ENCODE measurements around the gene CYP2S1. TPM values are rescaled to one million over a fixed set of nuclear protein-coding genes. Genes with fewer than 3 reads are reported as not detected.

The CYP2S1 gene
- total RNA-seq, 1 donor from 2014 or later = not detected

DNA sequence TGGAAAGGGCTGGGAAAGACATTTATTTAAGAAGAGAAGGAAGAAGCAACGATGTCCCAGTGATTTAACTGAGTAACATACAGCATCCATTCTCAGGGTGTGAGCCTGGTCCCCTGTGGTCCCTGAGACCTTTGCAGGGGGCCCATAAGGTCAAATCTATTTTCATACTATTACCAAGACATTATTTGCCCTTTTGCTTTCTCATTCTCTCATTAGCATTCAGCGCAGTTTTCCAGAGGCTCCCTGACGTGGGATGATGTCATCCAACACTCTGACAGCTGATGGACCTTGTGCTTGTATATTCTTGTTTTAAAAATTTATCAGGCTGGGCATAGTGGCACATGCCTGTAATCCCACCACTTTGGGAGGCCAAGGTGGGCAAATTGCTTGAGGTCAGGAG lies 52.8 kb downstream of the CYP2S1 start:
- H3K27me3 Mint-ChIP-seq = peaks cover 3% of the 10 kb centered on the region
- TF ChIP-seq, protein P1, sequence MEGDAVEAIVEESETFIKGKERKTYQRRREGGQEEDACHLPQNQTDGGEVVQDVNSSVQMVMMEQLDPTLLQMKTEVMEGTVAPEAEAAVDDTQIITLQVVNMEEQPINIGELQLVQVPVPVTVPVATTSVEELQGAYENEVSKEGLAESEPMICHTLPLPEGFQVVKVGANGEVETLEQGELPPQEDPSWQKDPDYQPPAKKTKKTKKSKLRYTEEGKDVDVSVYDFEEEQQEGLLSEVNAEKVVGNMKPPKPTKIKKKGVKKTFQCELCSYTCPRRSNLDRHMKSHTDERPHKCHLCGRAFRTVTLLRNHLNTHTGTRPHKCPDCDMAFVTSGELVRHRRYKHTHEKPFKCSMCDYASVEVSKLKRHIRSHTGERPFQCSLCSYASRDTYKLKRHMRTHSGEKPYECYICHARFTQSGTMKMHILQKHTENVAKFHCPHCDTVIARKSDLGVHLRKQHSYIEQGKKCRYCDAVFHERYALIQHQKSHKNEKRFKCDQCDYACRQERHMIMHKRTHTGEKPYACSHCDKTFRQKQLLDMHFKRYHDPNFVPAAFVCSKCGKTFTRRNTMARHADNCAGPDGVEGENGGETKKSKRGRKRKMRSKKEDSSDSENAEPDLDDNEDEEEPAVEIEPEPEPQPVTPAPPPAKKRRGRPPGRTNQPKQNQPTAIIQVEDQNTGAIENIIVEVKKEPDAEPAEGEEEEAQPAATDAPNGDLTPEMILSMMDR (IDR thresholded peaks at IDR 0.05) = no peak
- POLR2A ChIA-PET = no interaction called here
- H3K4me3 Mint-ChIP-seq = no peak overlapping the region
- H3K4me1 Mint-ChIP-seq = no peaks in the 10 kb centered on the region
- H3K36me3 Mint-ChIP-seq (ENCODE audit: low read depth) = no peaks in the 10 kb centered on the region
- DNase-seq (no peak), ATAC-seq (ENCODE audit: low read depth) (no peak)
- CTCF ChIA-PET = no interaction called here
- H3K27ac Mint-ChIP-seq = no peak overlapping the region
- intact Hi-C loops (cut with micrococcal nuclease) = no loop called here
- H3K9me3 Mint-ChIP-seq = no peaks in the 10 kb centered on the region

DNA sequence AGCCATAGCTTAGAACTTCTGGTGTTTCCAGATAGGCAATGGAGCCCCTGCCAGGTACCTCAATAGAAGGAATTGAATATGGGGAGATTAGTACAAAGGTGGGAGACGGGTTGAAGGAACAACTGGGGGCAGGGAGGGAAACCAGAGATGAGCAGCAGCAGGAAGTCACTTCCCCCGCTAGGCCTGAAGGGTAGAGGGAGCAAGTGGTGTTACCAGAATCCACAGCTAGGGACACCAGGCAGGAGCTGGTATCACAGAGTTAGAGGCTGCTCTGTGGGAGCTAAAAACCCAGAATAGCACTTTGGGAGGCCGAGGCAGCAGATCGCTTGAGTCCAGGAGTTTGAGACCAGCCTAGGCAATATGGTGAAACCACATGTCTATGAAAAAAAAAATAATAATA lies 55.9 kb downstream of the CYP2S1 start:
- H3K27me3 Mint-ChIP-seq = peaks cover 10% of the 10 kb centered on the region
- no peak overlapping the region for H3K27ac Mint-ChIP-seq
- intact Hi-C loops (cut with micrococcal nuclease) = no loop called here
- H3K9me3 Mint-ChIP-seq = no peaks in the 10 kb centered on the region
- POLR2A ChIA-PET = no interaction called here
- CTCF ChIA-PET = no interaction called here
- H3K36me3 Mint-ChIP-seq (ENCODE audit: low read depth) = no peaks in the 10 kb centered on the region
- ATAC-seq (ENCODE audit: low read depth) (no peak), DNase-seq (no peak)
- H3K4me3 Mint-ChIP-seq = no peak overlapping the region
- no peaks in the 10 kb centered on the region for H3K4me1 Mint-ChIP-seq
- TF ChIP-seq, protein P1 (IDR thresholded peaks at IDR 0.05) = no peak

DNA sequence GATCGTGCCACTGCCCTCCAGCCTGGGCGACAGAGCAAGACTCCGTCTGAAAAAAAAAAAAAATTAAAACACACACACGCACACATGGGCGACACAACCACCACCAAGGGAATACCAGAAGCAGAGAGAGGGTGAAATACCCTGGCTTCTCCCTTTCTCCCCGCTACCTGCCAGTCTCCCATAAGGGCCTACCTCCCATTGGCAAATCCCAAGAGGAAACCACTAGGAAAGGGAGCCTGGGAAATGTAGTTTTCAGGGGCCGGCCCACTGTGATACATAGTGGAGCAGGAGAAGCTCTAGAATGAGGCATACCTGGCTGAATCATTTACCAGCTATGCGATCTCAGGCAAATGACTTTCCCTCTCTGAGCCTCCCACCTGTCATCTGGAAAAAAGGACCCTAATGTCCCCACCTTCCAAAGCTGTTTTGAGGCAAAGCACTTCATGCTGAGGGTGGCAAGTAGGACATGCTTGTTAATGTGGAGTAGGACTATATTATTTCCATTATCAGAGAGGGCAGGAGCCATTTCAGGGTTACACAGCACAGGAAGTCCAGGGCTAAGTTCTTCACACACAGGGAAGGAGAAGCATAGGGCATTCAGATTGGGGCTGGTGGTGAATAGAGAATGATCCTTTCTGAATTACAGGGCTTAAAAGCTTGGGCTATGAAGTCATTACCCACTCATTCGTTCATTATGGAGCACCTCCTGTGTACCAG lies 56.8 kb downstream of the CYP2S1 start:
- Mint-ChIP-seq H3K36me3 (ENCODE audit: low read depth) (no peaks in the 10 kb centered on the region), H3K4me1 (no peaks in the 10 kb centered on the region), H3K27me3 (peaks cover 10% of the 10 kb centered on the region), H3K4me3 (no peak overlapping the region), H3K27ac (no peak overlapping the region), H3K9me3 (no peaks in the 10 kb centered on the region)
- TF ChIP-seq, protein P1 (IDR thresholded peaks at IDR 0.05) = no peak
- ChIA-PET POLR2A (no interaction called here), CTCF (no interaction called here)
- ATAC-seq (ENCODE audit: low read depth) = no peak
- intact Hi-C loops (cut with micrococcal nuclease) = no loop called here
- DNase-seq = no peak

DNA sequence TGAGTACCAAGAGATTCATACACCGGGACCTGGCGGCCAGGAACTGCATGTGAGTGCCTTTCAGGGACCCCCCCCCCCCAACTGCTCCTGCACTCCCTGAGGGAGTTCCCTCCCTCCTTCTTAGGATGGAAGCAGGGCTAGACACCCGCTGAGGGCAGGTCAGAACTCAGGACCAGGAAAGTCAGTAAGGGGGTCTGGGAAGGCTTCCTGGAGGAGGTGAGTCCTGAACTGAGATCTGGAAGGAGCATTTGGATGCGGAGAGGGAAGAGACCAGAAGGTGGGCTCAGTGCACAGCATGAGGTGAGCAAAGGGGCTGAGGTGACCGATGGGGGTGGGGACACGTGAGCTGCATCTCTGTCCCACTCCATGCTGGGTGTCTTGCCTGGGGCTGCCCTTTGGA lies 60.6 kb downstream of the CYP2S1 start:
- Mint-ChIP-seq H3K27ac (no peak overlapping the region), H3K9me3 (peaks cover under 1% of the 10 kb centered on the region), H3K27me3 (peaks cover 10% of the 10 kb centered on the region), H3K36me3 (ENCODE audit: low read depth) (no peaks in the 10 kb centered on the region), H3K4me1 (no peaks in the 10 kb centered on the region), H3K4me3 (no peak overlapping the region)
- ATAC-seq (ENCODE audit: low read depth) (no peak), DNase-seq (no peak)
- CTCF ChIA-PET = no interaction called here
- TF ChIP-seq, protein P1 (IDR thresholded peaks at IDR 0.05) = no peak
- POLR2A ChIA-PET = no interaction called here
- intact Hi-C loops (cut with micrococcal nuclease) = no loop called here

DNA sequence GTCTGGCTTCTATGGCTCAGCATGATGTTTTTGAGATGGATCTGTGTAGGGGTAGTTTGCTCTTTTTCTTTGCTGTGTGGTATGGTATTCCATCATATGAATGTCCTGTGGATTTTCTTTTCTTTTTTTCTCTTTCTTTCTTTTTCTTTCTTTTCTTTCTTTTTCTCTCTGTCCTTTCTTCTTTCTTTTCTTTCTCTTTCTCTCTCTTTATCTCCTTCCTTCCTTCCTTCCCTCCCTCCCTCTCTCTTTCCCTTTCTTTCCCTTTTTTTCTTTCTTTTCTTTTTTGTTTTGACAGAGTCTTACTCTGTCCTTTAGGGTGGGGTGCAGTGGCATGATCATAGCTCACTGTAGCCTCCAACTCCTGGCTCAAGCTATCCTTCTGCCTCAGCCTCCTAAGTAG lies 62.2 kb downstream of the CYP2S1 start:
- H3K4me3 Mint-ChIP-seq = no peak overlapping the region
- ChIA-PET POLR2A (interaction anchor here (0.7 kb wide), 2 partner anchors 451 to 984 kb away, joined by 3 read pairs; no protein-coding TSS in a partner anchor), CTCF (interaction anchor here (0.7 kb wide), 1 partner anchor 97 kb away, joined by 3 read pairs; no protein-coding TSS in a partner anchor)
- no peak overlapping the region for H3K27ac Mint-ChIP-seq
- TF ChIP-seq, protein P1 (IDR thresholded peaks at IDR 0.05) = no peak
- ATAC-seq (ENCODE audit: low read depth) (no peak), DNase-seq (no peak)
- H3K36me3 Mint-ChIP-seq (ENCODE audit: low read depth) = no peaks in the 10 kb centered on the region
- intact Hi-C loops (cut with micrococcal nuclease) = no loop called here
- H3K9me3 Mint-ChIP-seq = peaks cover 2% of the 10 kb centered on the region
- H3K4me1 Mint-ChIP-seq = no peaks in the 10 kb centered on the region
- peaks cover 8% of the 10 kb centered on the region for H3K27me3 Mint-ChIP-seq

Other genes starting within 250 kb of the CYP2S1 start
- not detected in 2 replicates for gene CYP2B6, start 201.9 kb upstream of the CYP2S1 start, total RNA-seq
- gene CYP2A13, start 104.8 kb upstream of the CYP2S1 start, total RNA-seq = not detected in 2 replicates
- gene CYP2F1, start 78.8 kb upstream of the CYP2S1 start, total RNA-seq = not detected in 2 replicates
- not detected in 2 replicates for gene AXL, start 26.0 kb downstream of the CYP2S1 start, total RNA-seq
- 235 and 244 TPM in 2 replicates for gene HNRNPUL1, start 71.2 kb downstream of the CYP2S1 start, total RNA-seq
- gene CCDC97, start 117.0 kb downstream of the CYP2S1 start, total RNA-seq = 61.7 and 65.3 TPM in 2 replicates
- gene TGFB1, start 160.7 kb downstream of the CYP2S1 start, total RNA-seq = 80.7 and 88.5 TPM in 2 replicates
- gene B9D2, start 170.9 kb downstream of the CYP2S1 start, total RNA-seq = 11.7 and 14.2 TPM in 2 replicates
- 3.7 and 4.6 TPM in 2 replicates for gene TMEM91, start 183.3 kb downstream of the CYP2S1 start, total RNA-seq
- gene EXOSC5, start 204.1 kb downstream of the CYP2S1 start, total RNA-seq = 30.1 and 31.6 TPM in 2 replicates
- gene BCKDHA, start 204.6 kb downstream of the CYP2S1 start, total RNA-seq = 22.2 and 25.2 TPM in 2 replicates
- 0.10 and 0.24 TPM in 2 replicates for gene B3GNT8, start 234.2 kb downstream of the CYP2S1 start, total RNA-seq
- gene DMAC2, start 246.7 kb downstream of the CYP2S1 start, total RNA-seq = 38.2 and 45.7 TPM in 2 replicates
- gene ERICH4, start 249.9 kb downstream of the CYP2S1 start, total RNA-seq = not detected in 2 replicates